Fibroblast of lung (primary cell): ENCODE data around the gene OPA3.

Experiments used
- EZH2 ChIP-seq: IDR thresholded peaks from 2 replicates; pipeline ENCODE4 v1.5.1; 2012; ENCODE audit warnings: low read length, control low read depth, mild to moderate bottlenecking; ENCODE audit errors: missing control alignments
- TF ChIP-seq, protein P1 (sequence below), 2 donors: IDR thresholded peaks in 1 of 2; conservative IDR thresholded peaks in 1 of 2; 1 replicate in 1 of 2; 2 replicates in 1 of 2; pipeline ENCODE4 v1.5.1; 2011 to 2012; ENCODE audit warnings: low read length in 2 of 2, control low read depth in 1 of 2, inconsistent platforms in 1 of 2, low read depth in 1 of 2, mild to moderate bottlenecking in 1 of 2

DNA sequence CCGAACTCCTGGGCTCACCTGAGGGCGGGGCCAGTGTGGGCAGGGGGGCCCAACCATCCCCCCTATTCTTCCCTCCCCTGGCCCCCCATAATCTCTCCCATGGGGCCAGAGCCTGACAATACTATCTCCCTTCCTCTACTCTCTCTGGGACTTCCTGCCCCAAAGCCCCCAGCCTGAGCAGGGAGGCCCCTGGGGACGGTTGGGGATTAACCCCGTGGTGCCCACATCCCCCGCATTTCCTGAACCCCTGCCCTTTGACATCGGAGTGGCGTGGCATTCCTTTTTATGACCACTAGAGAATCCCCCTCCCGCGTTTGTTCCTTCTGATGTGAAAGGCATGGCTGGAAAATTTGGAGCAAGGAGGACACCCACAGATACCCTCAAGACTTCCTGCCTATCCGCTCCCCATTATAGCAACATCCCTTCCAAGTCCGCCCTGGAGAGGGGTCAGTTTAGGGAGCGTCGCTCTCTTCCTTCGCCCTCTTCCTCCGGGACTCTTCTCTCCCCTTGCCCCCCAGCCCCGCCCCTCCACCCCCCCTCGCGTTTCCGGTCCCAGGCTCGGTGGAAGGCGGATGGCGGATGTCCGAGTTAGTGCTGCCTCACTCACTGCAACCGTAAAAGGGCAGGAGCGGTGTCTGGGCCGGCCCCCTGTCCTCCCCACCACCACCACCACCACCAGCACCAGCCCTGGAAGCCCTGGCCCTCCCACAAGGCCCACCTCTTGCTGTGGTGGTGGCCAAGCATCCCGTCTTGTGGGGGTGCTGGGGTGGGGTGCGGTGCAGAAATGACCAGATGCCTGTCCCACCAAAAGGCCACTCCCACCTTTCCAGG is 75.5 kb downstream of the OPA3 start:
- TF ChIP-seq, protein P1, sequence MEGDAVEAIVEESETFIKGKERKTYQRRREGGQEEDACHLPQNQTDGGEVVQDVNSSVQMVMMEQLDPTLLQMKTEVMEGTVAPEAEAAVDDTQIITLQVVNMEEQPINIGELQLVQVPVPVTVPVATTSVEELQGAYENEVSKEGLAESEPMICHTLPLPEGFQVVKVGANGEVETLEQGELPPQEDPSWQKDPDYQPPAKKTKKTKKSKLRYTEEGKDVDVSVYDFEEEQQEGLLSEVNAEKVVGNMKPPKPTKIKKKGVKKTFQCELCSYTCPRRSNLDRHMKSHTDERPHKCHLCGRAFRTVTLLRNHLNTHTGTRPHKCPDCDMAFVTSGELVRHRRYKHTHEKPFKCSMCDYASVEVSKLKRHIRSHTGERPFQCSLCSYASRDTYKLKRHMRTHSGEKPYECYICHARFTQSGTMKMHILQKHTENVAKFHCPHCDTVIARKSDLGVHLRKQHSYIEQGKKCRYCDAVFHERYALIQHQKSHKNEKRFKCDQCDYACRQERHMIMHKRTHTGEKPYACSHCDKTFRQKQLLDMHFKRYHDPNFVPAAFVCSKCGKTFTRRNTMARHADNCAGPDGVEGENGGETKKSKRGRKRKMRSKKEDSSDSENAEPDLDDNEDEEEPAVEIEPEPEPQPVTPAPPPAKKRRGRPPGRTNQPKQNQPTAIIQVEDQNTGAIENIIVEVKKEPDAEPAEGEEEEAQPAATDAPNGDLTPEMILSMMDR (conservative IDR thresholded peaks at IDR 0.05 in 1 of 2, IDR thresholded peaks at IDR 0.05 in 1 of 2; ENCODE audit: low read depth in 1 of 2, low read length in 2 of 2), result no peak
- TF ChIP-seq EZH2, result no peak
